ENCODE data around the gene SCAMP2. TPM values are rescaled to one million over a fixed set of nuclear protein-coding genes. Genes with fewer than 3 reads are reported as not detected.

Gene SCAMP2
- total and polyA plus RNA-seq, 2 of the 13 experiments (the other 11 are each of a cell fraction or from before 2014, with no cell fraction given) = 34.8 to 121 TPM

GRCh38 chr15:74804935-74805334 is 68.2 kb downstream of the SCAMP2 start (continued):
- no peak for TF ChIP-seq SRSF4 (IDR thresholded peaks at IDR 0.05; ENCODE audit: low read depth, low read length, poor library complexity, severe bottlenecking)
- no peak for TF ChIP-seq PRDM10 (CRISPR knock-in tag; IDR thresholded peaks at IDR 0.05; ENCODE audit: low read depth)
- no peak for TF ChIP-seq TGIF2 (CRISPR knock-in tag; IDR thresholded peaks at IDR 0.05)

GRCh38 chr15:74802862-74803447 is 70.2 kb downstream of the SCAMP2 start:
- H3K79me2 ChIP-seq (ENCODE audit: insufficient read depth, low read length) = no peaks in the 10 kb centered on the region
- TF ChIP-seq ARNTL (CRISPR knock-in tag; IDR thresholded peaks at IDR 0.05) = no peak
- no peak for TF ChIP-seq ZNF670 (CRISPR knock-in tag; IDR thresholded peaks at IDR 0.05; ENCODE audit: borderline replicate concordance)
- no peak for TF ChIP-seq SNAPC4 (CRISPR knock-in tag; IDR thresholded peaks at IDR 0.05)
- DNase-seq (ENCODE audit: low spot score) (no peak), FAIRE-seq (no peak), ATAC-seq (no peak)
- no peaks in the 10 kb centered on the region for H3K9me3 ChIP-seq (ENCODE audit: low read length)
- ChIA-PET POLR2A (no interaction called here), CTCF (ENCODE audit: low intra/inter-chr PET ratio, low total read pairs) (no interaction called here)
- no peak overlapping the region for H3K4me2 ChIP-seq (ENCODE audit: low read depth, low read length)
- no peak overlapping the region for H2AFZ ChIP-seq (ENCODE audit: low read length)
- H3K27ac ChIP-seq (ENCODE audit: extremely low read length, insufficient read depth, low read length) = no peak overlapping the region
- no peaks in the 10 kb centered on the region; a peak in 1 of 5 replicates for H3K27me3 ChIP-seq (ENCODE audit: control insufficient read depth in 1 of 2, insufficient read depth in 2 of 2, low read length in 2 of 2)
- intact Hi-C loops (cut with micrococcal nuclease; ENCODE audit: unreplicated experiment) = no loop called here
- H3K4me1 ChIP-seq (ENCODE audit: insufficient read depth, low read length) = peaks cover 13% of the 10 kb centered on the region
- H4K20me1 ChIP-seq (ENCODE audit: insufficient read depth, low read length) = no peaks in the 10 kb centered on the region; the same call in 1 of the 2 replicates
- in situ Hi-C loops (cut with HindIII; ENCODE audit: extremely low pct_ligation_motif_present, low pct_unique_long_range_greater_than_20kb) = no loop called here
- no TSS peak for BruUV-seq (replicated peaks)
- H3K9ac ChIP-seq (ENCODE audit: insufficient read depth, low read depth, low read length) = no peak overlapping the region
- peaks cover 18 to 40% of the 10 kb centered on the region in 2 experiments for H3K36me3 ChIP-seq (replicated peaks in 1 of 2; ENCODE audit: control insufficient read depth in 1 of 2, insufficient read depth in 2 of 2, low read length in 2 of 2)
- over 99% methylated on average over 27 of the region's 31 CpGs for WGBS (ENCODE audit: low lambda C conversion rate)
- H3K4me3 ChIP-seq (replicated peaks in 1 of 3; ENCODE audit: insufficient read depth in 1 of 3, low read depth in 2 of 3, low read length in 3 of 3) = no peak overlapping the region

Measured in HepG2 (cell line).